NCI-H510A treated with DMSO at 0.1 percent for 48 hours (cell line): ENCODE measurements around the gene TRAM2.
A peak's percentile ranks its signal among the peaks of the same experiment; 100 is the strongest.

ENCODE experiments used
- DNase-seq: peaks from one replicate; lab custom pipeline; 2025; lab: John Stamatoyannopoulos, UW

TRAM2 gene, protein sequence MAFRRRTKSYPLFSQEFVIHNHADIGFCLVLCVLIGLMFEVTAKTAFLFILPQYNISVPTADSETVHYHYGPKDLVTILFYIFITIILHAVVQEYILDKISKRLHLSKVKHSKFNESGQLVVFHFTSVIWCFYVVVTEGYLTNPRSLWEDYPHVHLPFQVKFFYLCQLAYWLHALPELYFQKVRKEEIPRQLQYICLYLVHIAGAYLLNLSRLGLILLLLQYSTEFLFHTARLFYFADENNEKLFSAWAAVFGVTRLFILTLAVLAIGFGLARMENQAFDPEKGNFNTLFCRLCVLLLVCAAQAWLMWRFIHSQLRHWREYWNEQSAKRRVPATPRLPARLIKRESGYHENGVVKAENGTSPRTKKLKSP

DNA sequence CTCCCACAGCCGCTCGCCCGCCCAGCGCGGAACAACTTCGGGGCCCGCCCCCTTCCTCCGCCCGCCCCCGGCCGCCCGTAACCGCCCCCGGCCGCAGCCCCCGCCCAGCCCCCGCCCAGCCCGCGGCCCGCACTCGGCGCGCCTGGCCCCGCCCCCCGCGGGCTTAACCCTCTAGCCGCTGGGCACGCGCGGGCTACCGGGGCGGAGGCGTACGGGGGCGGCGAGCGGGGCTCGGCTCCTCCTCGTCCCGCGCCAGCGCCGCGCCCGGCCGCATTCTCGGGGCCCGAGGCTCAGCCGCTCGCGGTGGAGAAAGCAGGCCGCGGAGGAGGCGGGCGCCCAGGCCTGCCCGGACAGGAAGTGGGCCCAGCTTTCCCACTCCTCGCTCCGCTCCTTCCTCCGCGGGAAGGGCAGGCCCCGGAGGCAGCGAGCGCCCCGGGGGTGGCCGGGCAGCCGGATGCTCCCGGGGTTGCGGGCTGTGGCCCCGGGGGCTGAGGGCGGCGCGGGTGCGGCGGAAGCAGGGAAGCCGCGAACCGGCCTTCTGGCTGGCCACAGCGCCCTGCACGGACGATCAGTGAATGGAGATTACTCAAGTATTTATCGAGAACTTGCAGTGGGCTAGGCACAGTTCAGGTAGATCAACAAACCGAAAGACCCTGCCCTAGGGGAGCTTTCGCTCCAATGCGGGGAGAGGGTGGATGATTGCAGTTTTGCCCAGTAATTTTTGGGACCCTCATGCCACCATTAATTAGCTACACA is at the start of gene TRAM2:
TRAM2 (minus strand) TSS at position 39 of the 756 bp plus-strand sequence. CDS start 145 bp downstream, outside the sequence.
- peak; percentile 96 for DNase-seq

DNA sequence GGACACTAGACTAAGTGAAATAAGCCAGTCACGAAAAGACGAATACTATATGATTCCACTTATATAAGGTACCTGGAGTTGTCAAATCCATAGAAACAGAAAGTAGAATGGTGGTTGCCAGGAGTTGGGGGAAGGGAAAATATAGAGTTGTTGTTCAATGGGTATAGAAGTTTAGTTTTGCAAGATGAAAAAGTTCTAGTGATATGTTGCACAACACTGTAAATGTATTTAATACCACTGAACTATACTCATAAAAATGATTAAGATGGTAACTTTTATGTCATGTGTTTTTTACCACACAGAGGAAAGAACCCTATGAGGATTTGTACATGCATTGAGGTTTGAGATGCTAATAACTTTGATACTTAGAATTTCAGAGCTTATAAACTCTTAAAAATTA is 46.0 kb upstream of the TRAM2 start:
- no peak for DNase-seq

DNA sequence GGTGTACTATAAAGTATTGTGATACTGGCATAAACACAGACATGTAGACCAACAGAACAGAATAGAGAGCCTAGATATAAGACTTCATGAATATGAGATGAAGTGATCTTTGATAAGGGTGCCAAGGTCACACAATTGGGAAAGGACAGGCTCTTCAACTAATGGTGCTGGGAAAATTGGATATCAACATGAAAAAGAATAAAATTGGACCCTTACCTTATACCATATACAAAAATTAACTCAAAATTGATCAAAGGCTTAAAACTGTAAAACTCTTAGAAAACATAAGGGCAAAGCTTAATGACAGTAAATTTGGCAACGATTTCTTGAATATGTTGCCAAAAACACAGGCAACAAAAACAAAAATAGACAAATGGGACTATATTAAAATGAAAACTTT is 44.8 kb upstream of the TRAM2 start:
- DNase-seq, result no peak

DNA sequence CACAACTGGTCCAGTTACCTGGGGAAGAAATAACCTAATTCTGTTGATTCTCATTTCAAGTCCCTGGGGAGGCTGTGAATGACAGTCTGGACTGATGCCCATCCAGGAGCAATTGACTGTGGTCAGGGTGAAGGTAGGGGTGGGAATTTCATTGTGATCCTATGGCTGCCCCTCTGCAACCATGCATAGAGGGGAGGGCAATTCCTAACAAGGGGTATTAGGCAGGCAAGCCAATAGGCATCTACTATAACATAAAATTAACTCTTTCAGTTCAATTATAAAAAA is 44.0 kb upstream of the TRAM2 start:
- no peak for DNase-seq

DNA sequence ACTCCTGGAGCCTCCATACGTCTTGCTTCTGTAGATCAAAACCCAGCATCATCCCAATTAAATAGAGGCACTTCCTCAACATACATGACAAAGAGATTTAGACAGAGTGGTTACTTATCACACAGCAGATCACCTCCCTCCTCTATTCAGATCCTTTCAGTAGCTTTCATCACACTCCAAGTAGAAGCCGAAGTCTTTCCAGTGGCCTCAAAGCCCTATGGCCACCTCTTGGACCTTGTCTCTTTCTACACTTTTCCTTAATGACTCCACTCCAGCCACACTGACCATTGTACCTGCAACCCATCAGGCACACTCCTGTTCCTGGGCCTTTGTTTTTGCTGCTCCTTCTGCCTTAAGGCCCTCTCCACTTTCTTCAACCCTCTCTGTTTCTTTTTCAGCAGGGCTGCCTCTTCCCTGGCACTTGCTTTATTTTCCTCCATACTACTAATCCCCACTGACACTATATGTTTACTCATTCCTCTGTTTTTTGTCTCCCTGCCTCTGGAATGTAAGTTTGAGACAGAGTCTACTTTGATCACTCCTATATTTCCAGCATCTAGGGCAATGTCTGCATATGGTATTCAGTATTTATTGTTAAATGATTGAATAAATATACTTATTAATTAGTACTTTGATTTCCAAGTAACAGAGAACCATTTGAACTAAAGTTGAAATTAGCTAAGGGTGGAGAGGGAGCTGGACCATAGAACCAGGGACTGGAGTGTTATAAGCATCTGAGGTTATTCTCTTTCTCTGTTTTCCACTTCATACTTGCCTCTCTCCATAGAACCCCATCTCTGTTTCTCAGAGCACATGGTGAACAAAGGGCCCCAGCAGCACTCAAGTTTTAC is 43.4 kb upstream of the TRAM2 start:
- no peak for DNase-seq

DNA sequence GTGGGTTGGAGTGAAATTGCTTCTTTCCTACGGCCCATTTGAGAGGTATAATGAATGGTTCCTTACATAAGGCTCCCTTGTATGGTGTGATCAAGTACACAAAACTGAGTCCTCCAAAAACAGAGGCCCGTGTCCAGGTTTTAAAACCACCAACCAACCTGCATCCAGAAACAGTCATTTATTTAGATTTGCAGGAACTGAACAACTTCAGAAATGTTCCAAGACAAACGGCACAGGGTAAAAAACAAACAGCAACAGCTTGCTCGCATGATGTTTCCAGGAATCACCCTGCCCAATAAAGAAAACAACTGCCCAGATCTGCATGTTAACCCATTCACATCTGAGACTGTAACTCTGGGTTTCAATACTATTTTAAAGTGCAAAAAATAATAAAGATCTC is 40.2 kb upstream of the TRAM2 start:
- no peak for DNase-seq

DNA sequence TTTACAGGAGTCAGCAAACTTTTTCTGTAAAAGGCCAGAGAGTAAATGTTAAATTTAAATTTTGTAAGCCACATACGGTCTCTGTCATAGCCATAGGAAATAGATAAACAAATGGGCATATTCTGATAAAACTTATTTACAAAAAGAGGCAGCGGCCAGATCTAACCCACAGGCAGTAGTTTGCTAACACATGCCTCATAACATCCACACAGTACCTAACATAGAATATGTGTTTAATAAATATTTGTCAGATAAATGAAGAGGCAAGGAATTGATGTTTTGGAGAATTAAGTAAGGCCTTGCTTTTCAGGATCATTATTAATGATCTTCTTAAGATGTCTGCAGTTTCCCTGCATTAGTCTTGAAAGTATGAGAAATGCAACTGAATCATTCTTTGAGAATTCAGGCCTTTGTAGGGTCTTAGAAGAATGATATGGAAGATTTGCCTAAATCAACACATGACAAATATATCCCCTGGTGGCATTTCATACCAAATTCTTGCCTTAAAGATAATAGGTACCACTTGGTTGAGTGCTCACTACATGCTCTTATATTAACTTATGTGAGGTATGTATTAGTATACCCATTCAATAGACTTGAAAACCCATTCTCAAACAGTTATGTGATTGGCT is 39.3 kb upstream of the TRAM2 start:
- no peak for DNase-seq

DNA sequence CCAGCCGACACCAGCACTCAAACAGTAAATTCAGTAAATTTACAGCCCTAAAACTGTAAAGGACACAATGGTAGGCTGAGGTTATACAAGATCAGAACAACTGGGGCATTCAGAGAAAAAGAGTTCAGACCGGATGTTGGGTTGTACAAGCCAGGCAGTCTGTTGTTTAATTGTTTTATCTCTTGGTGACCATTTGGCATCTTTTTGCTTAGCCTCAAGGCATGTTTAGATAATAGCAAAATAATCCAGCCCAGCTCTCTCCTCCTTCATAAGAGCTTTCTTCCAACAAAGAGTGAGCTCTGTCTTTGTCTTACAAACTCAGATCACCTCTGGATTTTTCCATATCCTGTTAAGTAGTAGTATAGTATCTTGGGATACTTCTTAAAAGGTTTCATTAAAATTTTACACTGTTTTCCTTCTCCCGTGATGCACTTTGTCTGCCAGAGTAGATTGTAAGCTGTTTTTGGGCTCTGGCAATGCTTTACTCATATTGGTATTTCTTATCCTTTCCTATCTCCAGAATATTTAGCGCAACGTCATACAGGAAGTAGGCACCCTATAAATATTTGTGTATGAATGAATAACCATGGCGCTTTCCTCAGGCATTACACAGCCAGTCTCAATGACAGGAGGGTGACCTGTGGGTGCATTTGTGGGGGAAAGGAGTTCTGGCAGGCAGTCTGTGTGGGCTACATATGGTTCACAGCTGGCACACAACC is 35.6 kb upstream of the TRAM2 start:
- DNase-seq, result no peak

DNA sequence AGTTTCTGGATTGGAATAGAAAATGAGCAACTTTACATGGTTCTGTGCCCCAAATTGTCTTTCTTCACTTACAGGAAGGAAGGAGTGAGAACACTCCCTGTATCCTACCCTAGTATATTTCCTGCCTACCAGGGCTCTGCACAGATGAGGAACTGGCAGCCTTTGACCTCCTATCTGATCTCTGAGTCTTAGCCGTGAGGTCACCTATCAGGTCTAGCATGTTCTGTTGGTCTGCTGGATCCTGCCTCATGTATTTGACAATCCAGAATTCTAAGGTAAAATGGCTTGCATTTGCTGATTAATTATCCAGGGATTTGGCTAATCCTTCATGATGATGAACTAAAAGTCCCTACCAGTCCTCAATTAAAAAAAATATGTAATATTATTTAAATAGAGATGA is 35.0 kb upstream of the TRAM2 start:
- DNase-seq, result no peak

DNA sequence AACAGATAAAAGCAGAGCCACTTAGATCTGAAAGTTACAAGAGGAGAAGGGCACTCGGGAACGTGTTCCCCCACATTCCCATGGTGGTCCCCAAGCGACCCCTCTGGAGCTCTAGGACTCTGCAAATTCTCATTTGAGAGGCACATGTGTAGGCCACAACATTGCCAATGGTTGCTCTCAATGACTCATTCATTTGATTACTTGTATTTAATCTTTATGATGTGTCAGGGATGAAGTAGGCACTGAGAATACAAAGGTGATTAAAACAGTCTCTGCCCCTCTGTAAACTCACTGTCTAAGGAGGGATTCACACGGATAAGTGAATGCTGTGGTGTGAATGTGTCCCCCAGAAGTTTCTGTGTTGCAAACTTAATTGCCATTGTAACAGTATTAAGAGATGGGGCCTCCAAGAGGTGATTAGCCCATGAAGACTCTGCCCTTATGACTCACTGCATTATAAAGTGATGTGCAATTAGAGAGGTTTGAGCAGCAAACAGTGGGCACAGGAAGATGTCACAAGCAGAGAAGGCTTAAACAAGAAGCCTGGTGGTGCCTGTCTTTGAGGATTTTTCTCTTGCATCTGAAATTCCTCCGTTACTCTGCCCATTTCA is 34.0 kb upstream of the TRAM2 start:
- no peak for DNase-seq

DNA sequence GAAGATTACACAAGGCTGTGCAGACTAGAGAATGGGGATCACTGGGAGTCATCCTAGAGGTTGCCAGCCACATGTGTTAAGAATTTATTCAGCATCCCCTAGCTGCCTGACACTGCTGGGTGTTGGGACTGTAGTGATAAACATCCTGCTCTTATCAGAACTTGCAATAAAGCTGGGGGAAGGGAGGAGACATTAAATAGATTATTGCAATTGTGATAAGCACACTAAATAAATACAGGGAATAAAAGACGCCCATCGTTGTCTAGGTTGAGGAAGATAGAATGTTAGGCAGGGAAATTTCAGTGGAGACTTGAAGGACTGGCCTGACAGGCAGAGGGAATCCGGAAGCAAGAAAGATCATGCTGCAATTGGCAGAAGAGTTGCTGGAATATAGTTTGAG is 33.2 kb upstream of the TRAM2 start:
- no peak for DNase-seq

DNA sequence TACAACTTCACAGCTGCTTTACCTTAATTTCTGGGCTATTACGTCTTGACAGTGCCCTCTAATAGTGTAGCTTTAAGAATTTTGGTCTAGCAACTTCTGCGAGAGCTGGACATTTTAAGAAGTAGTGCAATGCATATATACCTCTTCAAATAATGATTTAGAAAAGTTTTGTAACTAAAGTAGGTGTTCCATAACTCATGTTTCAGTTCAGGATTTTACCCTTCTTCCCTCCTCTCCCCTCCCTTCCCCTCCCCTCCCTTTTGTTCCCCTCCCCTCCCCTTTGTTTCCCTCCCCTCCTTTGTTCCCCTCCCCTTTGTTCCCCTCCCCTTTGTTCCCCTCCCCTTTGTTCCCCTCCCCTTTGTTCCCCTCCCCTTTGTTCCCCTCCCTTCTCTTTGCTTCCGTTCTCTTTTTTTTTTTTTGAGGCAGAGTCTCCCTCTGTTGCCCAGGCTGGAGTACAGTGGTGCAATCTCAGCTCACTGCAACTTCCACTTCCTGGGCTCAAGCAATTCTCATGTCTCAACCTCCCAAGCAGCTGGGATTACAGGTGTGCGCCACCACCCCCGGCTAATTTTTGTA is 28.8 kb upstream of the TRAM2 start:
- DNase-seq, result no peak

DNA sequence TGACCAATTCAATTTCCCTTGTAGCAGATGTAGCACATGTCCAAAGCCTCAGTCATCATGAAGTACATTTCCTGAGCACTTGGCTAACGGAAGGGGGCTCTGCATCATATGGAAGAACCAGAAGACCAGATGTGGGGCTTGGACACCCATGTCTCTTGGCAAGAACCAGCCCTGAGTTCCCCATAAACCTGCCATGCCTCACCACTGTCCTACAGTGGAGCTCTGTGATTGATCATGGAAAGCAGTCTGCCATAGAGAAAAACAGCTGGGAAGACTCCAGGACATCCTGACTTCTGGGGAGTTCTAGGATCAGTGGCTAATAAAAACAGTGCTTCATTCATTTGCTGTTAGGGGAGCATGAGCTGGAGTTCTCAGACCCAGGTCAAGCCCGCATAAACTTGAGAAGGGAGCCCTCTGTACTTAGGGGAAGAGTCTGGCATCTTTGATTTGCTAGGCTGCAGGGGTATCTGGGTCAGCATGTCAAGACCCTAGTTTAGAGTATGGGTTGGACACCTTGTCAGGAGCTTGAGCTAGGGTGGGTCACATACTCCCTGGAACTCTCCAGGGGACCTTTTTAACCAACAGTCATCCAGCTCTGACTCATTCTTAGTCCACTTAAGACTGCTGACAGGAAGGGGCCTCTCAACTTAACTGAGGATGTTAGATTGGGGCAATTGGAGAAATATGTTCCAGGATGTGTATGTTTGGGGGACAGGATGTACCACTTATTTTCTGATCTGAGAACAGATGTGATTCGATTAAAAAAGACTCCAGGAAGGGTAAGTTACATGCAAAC is 26.3 kb upstream of the TRAM2 start:
- no peak for DNase-seq

DNA sequence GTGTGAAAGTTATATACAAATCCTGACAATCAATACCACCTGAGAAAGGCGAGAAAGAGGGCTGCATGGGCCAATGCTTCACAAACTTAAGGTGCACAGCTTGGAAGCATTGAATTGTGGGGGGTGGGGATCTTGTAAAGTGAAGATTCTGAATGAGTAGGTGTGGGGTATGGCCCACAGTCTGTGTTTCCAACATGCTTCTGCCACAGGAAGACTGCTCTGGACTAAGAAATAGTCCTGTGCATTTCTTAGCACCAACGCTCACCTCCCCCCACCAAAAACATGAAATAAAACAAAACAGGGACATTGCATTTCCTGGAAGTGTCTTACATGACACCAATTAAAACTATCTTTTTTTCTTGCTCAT is 21.9 kb upstream of the TRAM2 start:
- no peak for DNase-seq

DNA sequence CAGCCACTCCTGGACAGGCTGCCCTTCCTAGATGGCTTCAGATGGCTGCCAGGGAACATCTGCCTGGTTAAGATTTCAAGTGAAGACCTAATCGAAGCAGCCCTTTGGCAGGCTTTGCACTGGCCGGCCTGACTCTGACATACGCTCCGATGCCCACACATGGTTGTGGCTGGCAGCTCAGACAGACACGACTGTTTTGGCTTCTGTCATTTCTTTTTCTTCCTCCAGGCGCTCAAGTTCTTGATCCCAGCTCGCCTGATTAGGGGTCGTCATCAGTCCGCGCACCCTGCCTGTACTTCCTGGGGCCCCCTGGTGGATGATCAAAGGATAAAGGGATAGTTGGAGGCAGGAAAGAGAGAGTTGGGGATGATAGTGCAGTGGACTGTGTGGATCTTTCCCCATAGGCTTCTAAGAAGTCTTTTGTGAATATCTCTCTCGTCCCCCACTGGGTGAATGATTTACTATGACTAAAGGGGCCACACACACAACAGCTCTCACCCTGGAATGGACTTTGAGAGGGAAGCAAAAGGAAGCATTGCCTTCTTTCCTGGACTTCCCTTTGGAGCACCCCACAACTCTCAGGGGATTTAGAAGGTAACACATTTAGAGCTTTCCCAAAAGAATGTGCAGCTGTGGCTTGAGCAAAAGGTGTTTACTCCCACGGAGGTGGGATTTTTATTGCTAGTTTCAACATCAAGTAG is 21.4 kb upstream of the TRAM2 start:
- peak; percentile 67 for DNase-seq

DNA sequence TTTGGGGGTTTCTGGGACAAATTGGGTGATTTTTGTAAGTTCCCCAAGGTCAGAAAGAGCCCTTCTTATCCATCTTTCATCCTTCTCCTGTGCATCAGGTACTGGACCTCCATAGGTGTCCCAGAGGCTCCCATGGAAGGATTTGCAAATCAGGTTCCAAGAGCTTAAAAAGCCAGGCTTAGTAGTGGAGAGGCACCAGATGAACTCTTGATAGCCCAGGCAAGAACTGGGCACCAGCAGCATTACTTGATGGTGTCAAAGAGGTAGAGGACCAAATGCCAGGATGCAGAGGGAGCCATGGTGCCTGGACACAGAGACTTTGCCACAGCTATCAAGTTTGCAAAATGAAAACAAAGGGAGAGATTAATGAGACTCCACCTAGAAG is 20.9 kb upstream of the TRAM2 start:
- DNase-seq, result no peak

DNA sequence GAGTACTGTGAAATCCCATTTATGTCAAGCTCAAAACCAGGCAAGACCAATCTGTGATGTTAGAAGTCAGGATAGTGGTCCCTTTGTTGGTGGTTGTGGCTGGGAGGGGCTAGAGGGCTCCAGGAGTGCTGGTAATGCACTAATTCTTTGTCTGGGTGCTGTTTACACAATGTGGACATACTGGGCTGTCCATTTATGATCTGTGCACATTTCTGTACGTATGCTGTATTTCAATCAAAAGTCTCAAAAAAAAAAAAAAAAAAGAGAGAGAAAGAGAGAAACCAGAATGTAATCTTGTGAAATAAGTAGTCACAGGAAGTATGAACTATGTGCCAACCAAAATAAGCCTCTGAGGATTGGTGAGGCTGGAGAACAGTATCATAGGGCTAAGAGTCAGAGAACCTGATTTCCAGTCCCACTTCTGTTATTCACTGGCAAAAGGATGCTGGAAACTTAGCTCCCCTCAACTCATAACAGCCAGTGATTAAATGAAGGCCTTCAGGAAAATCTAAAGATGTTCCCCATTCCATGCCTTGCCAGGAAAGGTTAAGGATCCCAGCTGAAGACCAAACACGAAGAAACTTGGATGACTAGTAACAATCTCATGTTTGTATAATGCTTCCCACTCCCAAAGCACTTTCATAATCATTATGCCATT is 19.6 kb upstream of the TRAM2 start:
- no peak for DNase-seq

DNA sequence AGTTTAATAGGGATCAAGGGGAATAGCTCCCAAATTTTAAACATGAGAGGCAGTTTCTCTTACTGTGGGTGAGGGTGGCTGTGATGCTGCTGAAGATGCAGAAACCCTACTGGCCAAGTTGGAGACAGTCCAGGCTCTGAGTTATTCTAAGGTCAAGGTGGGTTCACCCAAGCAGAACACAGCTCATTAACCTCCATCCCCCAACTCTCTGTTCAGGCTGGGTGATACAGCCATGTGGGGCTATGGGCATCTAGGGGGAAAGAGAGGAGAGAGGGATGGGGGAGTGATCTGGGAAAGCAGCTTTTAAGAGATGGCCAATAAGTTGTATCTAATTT is 18.9 kb upstream of the TRAM2 start:
- DNase-seq, result no peak
